GM12892 (cell line): Measurements from ENCODE around the gene TSPEAR.

ENCODE experiments used
- POLR2A ChIP-seq: IDR thresholded peaks from 2 replicates; pipeline ENCODE4 v1.6.1; 2011; ENCODE audit warnings: low read depth, low read length, control low read depth
- POLR2AphosphoS5 ChIP-seq: IDR thresholded peaks from 2 replicates; pipeline ENCODE4 v1.6.1; 2011; ENCODE audit warnings: low read depth, low read length, control low read depth
- TAF1 ChIP-seq: IDR thresholded peaks from 2 replicates; pipeline ENCODE4 v1.6.1; 2011; ENCODE audit warnings: low read depth, mild to moderate bottlenecking, control low read depth, low read length, borderline replicate concordance

DNA sequence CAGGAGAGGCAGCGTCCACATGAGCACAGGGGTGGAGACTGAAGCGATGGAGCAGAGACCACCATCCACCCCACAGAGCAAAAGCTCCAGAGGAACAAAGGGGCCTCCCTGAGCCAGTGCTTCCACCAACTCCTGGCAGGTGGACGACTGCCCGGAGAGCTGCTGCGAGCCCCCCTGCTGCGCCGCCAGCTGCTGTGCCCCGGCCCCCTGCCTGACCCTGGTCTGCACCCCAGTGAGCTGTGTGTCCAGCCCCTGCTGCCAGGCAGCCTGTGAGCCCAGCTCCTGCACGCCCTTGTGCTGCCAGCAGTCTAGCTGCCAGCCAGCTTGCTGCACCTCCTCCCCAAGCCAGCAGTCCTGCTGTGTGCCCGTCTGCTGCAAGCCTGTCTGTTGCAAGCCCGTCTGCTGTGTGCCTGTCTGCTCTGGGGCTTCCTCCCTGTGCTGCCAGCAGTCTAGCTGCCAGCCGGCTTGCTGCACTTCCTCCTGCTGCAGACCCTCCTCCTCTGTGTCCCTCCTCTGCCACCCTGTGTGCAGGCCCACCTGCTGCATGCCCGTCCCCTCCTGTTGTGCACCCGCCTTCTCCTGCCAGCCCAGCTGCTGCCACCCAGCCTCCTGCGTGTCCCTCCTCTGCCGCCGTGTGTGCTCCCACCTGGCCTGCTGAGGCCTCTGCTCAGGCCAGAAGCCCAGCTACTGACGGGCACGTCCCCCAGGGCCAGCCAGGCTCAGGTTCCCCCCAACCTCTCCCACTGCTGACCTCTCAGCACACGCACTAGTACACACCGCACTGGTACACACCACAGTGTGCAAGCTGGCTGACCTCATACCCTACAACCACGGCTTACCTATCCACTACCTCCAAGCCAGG lies 9.0 kb downstream of the TSPEAR start:
- TF ChIP-seq POLR2A = no peak
- no peak for TF ChIP-seq POLR2AphosphoS5
- no peak for TF ChIP-seq TAF1
